ENCODE data around the gene B3GLCT. TPM values are rescaled to one million over a fixed set of nuclear protein-coding genes. Genes with fewer than 3 reads are reported as not detected.
"Not testable (repeated sequence)": the region's sequence is repeated elsewhere in the genome, so short reads cannot be mapped to it uniquely, and the experiment has no call there.

Gene B3GLCT
- total and polyA plus RNA-seq, 8 donors, result 1.5 to 3.4 (median 2.0) TPM

- H3K4me3 ChIP-seq, result no peak overlapping the region
- FAIRE-seq (no peak), ATAC-seq (peak in 1 of 4 donors; percentile 43), DNase-seq (no peak)
- WGBS, 2 donors, result 55 to 62% methylated on average over 2 of the region's 2 CpGs
- no peaks in the 10 kb centered on the region for H3K4me1 ChIP-seq
- no peaks in the 10 kb centered on the region for H3K36me3 ChIP-seq
- H3K27me3 ChIP-seq, result no peaks in the 10 kb centered on the region
- H3K9me3 ChIP-seq, result no peaks in the 10 kb centered on the region
- no peak overlapping the region for H3K27ac ChIP-seq
- intact Hi-C loops (cut with DNase I), result no loop called here
- no peak for TF ChIP-seq CTCF (IDR thresholded peaks at IDR 0.05)
These were observed 27.2 kb upstream of the B3GLCT start for GRCh38 chr13:31172535-31172934.

- intact Hi-C loops (cut with DNase I), result no loop called here
- Histone ChIP-seq H3K36me3 (no peaks in the 10 kb centered on the region), H3K4me3 (no peak overlapping the region), H3K27me3 (no peaks in the 10 kb centered on the region), H3K9me3 (no peaks in the 10 kb centered on the region), H3K27ac (no peak overlapping the region), H3K4me1 (no peaks in the 10 kb centered on the region)
- no peak for DNase-seq
- 61 to 78% methylated on average over 3 of the region's 3 CpGs for WGBS, 2 donors
- FAIRE-seq, result no peak
- no peak for ATAC-seq
- no peak for TF ChIP-seq CTCF (IDR thresholded peaks at IDR 0.05)
These were observed 25.8 kb upstream of the B3GLCT start for GRCh38 chr13:31174018-31174417.

- 74% methylated on average over 3 of the region's 3 CpGs for WGBS, 2 donors
- Histone ChIP-seq H3K36me3 (no peaks in the 10 kb centered on the region), H3K4me1 (no peaks in the 10 kb centered on the region), H3K27me3 (no peaks in the 10 kb centered on the region), H3K27ac (no peak overlapping the region), H3K4me3 (no peak overlapping the region), H3K9me3 (no peaks in the 10 kb centered on the region)
- intact Hi-C loops (cut with DNase I), result no loop called here
- no peak for TF ChIP-seq CTCF (IDR thresholded peaks at IDR 0.05)
- DNase-seq (no peak), ATAC-seq (no peak), FAIRE-seq (no peak)
These were observed 23.8 kb upstream of the B3GLCT start for GRCh38 chr13:31175847-31176532.

- H3K27ac ChIP-seq; FAIRE-seq; DNase-seq; ATAC-seq; H3K4me3 ChIP-seq; H3K36me3 ChIP-seq; H3K4me1 ChIP-seq; intact Hi-C loops (cut with DNase I); H3K9me3 ChIP-seq; H3K27me3 ChIP-seq: not testable (repeated sequence)
- WGBS, 2 donors, result 86 to 87% methylated on average over 12 of the region's 12 CpGs
These were observed 21.8 kb upstream of the B3GLCT start for GRCh38 chr13:31177813-31178495.

GRCh38 chr13:31179241-31179640 lies 20.5 kb upstream of the B3GLCT start:
- DNase-seq (no peak), FAIRE-seq (no peak), ATAC-seq (no peak)
- Histone ChIP-seq H3K36me3 (no peaks in the 10 kb centered on the region), H3K9me3 (no peaks in the 10 kb centered on the region), H3K27ac (no peak overlapping the region), H3K27me3 (no peaks in the 10 kb centered on the region), H3K4me1 (no peaks in the 10 kb centered on the region), H3K4me3 (no peak overlapping the region)
- no peak for TF ChIP-seq CTCF (IDR thresholded peaks at IDR 0.05)
- 81 to 88% methylated on average over 8 of the region's 8 CpGs for WGBS, 2 donors
- intact Hi-C loops (cut with DNase I), result no loop called here

Data from pancreas (tissue), 10 donors.